Measurements from ENCODE around the gene DHRS12. TPM values are rescaled to one million over a fixed set of nuclear protein-coding genes. Genes with fewer than 3 reads are reported as not detected.

The DHRS12 gene
- total RNA-seq, 1 experiment from 2014 or later, result 14.1 TPM

DNA sequence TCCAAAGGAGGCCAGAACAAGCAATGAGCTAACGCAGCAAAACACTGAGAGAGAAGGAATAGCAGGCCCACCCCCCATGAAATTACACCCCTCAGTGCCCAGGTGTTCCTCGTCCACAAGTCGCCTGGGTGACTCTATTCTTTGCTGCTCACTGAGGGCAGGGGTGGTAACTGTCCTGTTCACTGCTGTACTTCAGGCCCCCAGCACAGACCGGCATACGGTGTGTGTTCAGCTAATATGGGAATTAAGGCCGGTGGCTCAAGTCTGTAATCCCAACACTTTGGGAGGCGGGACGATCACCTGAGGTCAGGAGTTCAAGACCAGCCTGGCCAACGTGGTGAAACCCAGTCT, 31.9 kb downstream of the DHRS12 start:
- POLR2A ChIA-PET, result no interaction called here
- H3K4me1 Mint-ChIP-seq (ENCODE audit: low read depth, unreplicated experiment), result no peaks in the 10 kb centered on the region

DNA sequence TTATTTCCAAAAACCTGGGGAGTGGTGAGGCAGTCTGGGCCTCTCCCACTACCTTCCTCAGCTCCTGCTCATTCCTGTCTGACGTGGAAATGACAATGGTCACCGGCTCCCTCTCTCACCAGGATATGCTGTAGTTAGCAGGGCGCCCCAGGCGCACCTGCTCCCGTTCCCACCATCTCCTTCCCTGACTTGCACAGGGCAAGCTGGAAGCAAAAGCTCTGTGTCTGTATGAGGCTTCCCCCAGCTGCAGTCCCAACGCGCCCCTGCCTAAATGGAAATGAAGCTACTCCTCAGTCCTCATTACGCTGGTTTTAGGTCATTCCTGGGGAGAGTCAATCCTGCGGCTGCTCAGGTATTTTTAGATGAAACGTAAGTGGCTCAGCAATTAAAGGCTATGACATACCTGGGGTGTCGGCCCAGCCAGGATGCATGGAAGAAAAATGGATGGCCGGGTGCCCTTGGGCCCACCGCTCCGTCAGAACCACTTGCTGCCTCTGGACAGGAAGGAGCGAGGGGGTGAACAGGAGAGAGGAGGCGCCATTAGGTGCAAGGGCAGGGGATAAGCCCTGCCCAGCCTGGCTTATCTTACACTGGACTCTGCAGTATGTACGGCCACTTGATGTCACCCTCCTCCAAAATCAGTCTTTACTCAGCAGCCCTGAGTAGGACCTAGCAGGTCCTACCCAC, 32.4 kb downstream of the DHRS12 start:
- TF ChIP-seq, protein P1, sequence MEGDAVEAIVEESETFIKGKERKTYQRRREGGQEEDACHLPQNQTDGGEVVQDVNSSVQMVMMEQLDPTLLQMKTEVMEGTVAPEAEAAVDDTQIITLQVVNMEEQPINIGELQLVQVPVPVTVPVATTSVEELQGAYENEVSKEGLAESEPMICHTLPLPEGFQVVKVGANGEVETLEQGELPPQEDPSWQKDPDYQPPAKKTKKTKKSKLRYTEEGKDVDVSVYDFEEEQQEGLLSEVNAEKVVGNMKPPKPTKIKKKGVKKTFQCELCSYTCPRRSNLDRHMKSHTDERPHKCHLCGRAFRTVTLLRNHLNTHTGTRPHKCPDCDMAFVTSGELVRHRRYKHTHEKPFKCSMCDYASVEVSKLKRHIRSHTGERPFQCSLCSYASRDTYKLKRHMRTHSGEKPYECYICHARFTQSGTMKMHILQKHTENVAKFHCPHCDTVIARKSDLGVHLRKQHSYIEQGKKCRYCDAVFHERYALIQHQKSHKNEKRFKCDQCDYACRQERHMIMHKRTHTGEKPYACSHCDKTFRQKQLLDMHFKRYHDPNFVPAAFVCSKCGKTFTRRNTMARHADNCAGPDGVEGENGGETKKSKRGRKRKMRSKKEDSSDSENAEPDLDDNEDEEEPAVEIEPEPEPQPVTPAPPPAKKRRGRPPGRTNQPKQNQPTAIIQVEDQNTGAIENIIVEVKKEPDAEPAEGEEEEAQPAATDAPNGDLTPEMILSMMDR (IDR thresholded peaks at IDR 0.05; ENCODE audit: insufficient read depth in 1 of 2, low read depth in 1 of 2, low read length in 1 of 2, severe bottlenecking in 1 of 2, unreplicated experiment in 1 of 2), result no peak
- H3K4me1 ChIP-seq, result no peaks in the 10 kb centered on the region
- intact Hi-C loops (cut with micrococcal nuclease; ENCODE audit: unreplicated experiment), result no loop called here
- Mint-ChIP-seq H3K36me3 (ENCODE audit: insufficient read depth, unreplicated experiment) (peaks cover 6% of the 10 kb centered on the region), H3K27me3 (ENCODE audit: insufficient read depth, unreplicated experiment) (no peaks in the 10 kb centered on the region), H3K4me1 (ENCODE audit: low read depth, unreplicated experiment) (no peaks in the 10 kb centered on the region), H3K27ac (ENCODE audit: unreplicated experiment) (no peak overlapping the region), H3K9me3 (ENCODE audit: unreplicated experiment) (no peaks in the 10 kb centered on the region), H3K4me3 (ENCODE audit: unreplicated experiment) (no peak overlapping the region)
- no TSS peak for BruUV-seq (replicated peaks)
- no peak overlapping the region for H3K4me3 ChIP-seq (ENCODE audit: low read depth, low read length)
- POLR2A ChIA-PET, result no interaction called here
- no peaks in the 10 kb centered on the region for H3K9me3 ChIP-seq
- CTCF ChIA-PET, result interaction anchor here (0.6 to 1.0 kb wide), 2 partner anchors 26 kb away, joined by 3 to 7 read pairs; no protein-coding TSS in a partner anchor
- no peaks in the 10 kb centered on the region for H3K36me3 ChIP-seq (ENCODE audit: control insufficient read depth, insufficient read depth, low read length)
- no peaks in the 10 kb centered on the region for H3K27me3 ChIP-seq (replicated peaks; ENCODE audit: control insufficient read depth, insufficient read depth, low read length)
- DNase-seq, result no peak

More for the DNA sequence above, 31.9 kb downstream of the DHRS12 start:
- Mint-ChIP-seq H3K27ac (ENCODE audit: unreplicated experiment) (no peak overlapping the region), H3K36me3 (ENCODE audit: insufficient read depth, unreplicated experiment) (peaks cover 6% of the 10 kb centered on the region), H3K27me3 (ENCODE audit: insufficient read depth, unreplicated experiment) (no peaks in the 10 kb centered on the region), H3K9me3 (ENCODE audit: unreplicated experiment) (no peaks in the 10 kb centered on the region), H3K4me3 (ENCODE audit: unreplicated experiment) (no peak overlapping the region)
- DNase-seq, result no peak
- TF ChIP-seq, protein P1 (IDR thresholded peaks at IDR 0.05; ENCODE audit: insufficient read depth in 1 of 2, low read depth in 1 of 2, low read length in 1 of 2, severe bottlenecking in 1 of 2, unreplicated experiment in 1 of 2), result no peak
- no peak overlapping the region for H3K4me3 ChIP-seq (ENCODE audit: low read depth, low read length)
- no peaks in the 10 kb centered on the region for H3K36me3 ChIP-seq (ENCODE audit: control insufficient read depth, insufficient read depth, low read length)
- no peaks in the 10 kb centered on the region for H3K4me1 ChIP-seq
- no TSS peak for BruUV-seq (replicated peaks)
- no peaks in the 10 kb centered on the region for H3K27me3 ChIP-seq (replicated peaks; ENCODE audit: control insufficient read depth, insufficient read depth, low read length)
- intact Hi-C loops (cut with micrococcal nuclease; ENCODE audit: unreplicated experiment), result no loop called here
- CTCF ChIA-PET, result interaction anchor here (0.6 kb wide), 1 partner anchor 26 kb away, joined by 7 read pairs; no protein-coding TSS in a partner anchor
- H3K9me3 ChIP-seq, result no peaks in the 10 kb centered on the region

DNA sequence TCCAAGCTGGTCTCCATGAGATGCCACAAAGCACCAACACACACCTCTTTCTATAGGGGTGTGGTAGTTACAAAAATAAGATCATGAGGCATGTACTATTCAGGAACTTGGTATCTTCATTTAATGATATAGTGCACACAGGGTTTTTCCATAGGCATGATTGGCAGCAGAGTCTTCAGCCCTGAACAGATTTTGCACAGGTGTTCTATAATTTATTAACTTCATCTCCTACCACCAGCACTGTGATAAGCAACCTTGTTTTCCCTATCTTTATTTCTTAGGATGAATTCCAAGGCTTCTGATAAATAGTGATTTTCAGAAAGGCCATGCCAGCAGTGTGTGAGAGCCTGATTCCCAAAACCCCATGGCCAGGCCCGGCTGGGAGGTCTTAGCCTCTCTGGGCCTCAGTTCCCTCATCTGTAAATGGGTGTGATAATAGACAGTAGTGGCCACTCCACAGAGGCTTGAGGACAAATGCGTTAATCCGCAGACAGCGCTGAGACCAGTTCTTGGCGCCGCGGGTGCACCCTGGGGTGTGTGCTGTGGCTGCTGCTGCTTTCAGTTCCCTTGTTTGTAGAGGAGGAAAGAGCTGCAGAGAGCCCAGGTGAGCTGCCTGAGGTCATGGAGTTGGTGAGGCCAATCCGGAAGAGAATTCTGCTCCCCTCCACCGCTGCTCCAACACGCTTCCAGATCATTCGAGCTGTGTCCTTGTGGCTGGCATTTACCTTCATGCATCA, 33.1 kb downstream of the DHRS12 start:
- no TSS peak for BruUV-seq (replicated peaks)
- Histone ChIP-seq H3K4me3 (ENCODE audit: low read depth, low read length) (no peak overlapping the region), H3K27me3 (replicated peaks; ENCODE audit: control insufficient read depth, insufficient read depth, low read length) (no peaks in the 10 kb centered on the region), H3K36me3 (ENCODE audit: control insufficient read depth, insufficient read depth, low read length) (no peaks in the 10 kb centered on the region), H3K9me3 (no peaks in the 10 kb centered on the region), H3K4me1 (no peaks in the 10 kb centered on the region)
- H3K27me3 Mint-ChIP-seq (ENCODE audit: insufficient read depth, unreplicated experiment), result no peaks in the 10 kb centered on the region
- TF ChIP-seq, protein P1 (IDR thresholded peaks at IDR 0.05; ENCODE audit: insufficient read depth in 1 of 2, low read depth in 1 of 2, low read length in 1 of 2, severe bottlenecking in 1 of 2, unreplicated experiment in 1 of 2), result no peak
- no peak for DNase-seq
- ChIA-PET POLR2A (no interaction called here), CTCF (interaction anchor here (1.0 kb wide), 1 partner anchor 27 kb away, joined by 3 read pairs; no protein-coding TSS in a partner anchor)
- intact Hi-C loops (cut with micrococcal nuclease; ENCODE audit: unreplicated experiment), result no loop called here
- H3K9me3 Mint-ChIP-seq (ENCODE audit: unreplicated experiment), result no peaks in the 10 kb centered on the region
- no peak overlapping the region for H3K4me3 Mint-ChIP-seq (ENCODE audit: unreplicated experiment)
- H3K36me3 Mint-ChIP-seq (ENCODE audit: insufficient read depth, unreplicated experiment), result peaks cover 6% of the 10 kb centered on the region
- H3K4me1 Mint-ChIP-seq (ENCODE audit: low read depth, unreplicated experiment), result no peaks in the 10 kb centered on the region
- H3K27ac Mint-ChIP-seq (ENCODE audit: unreplicated experiment), result no peak overlapping the region

Data from Caco-2 (cell line).